Heart right ventricle (tissue), 16 donors: ENCODE results near the gene PPCS. TPM values are rescaled to one million over a fixed set of nuclear protein-coding genes. Genes with fewer than 3 reads are reported as not detected.
"Not testable (repeated sequence)": the region's sequence is repeated elsewhere in the genome, so short reads cannot be mapped to it uniquely, and the experiment has no call there.

Source experiments
- ATAC-seq, 8 donors: fragments of 200-7000 bp; cut with Tn5 transposase; one replicate each; pipeline ENCODE4 v1.9.1; 2020; ENCODE audit warnings: mild to moderate bottlenecking in 8 of 8, moderate library complexity in 8 of 8, moderate number of reproducible peaks in 1 of 8
- DNase-seq, 2 donors: peaks; one replicate each; pipeline ENCODE4 v3.0.0-alpha.2; 2020
- H3K27ac ChIP-seq, 10 donors: fragments of 200-600 bp; sonication (generic) in 2 of 10; one replicate each; pipeline versions ENCODE4 v1.5.0 to v1.8.0; 2020 to 2022; ENCODE audit warnings: mild to moderate bottlenecking in 3 of 10
- H3K27me3 ChIP-seq, 7 donors: fragments of 200-600 bp; one replicate each; pipeline ENCODE4 v1.8.0; 2021 to 2022; ENCODE audit warnings: mild to moderate bottlenecking in 2 of 7
- H3K36me3 ChIP-seq, 9 donors: fragments of 200-600 bp; sonication (generic) in 1 of 9; one replicate each; pipeline versions ENCODE4 v1.5.0 to v1.8.0; 2020 to 2022; ENCODE audit warnings: mild to moderate bottlenecking in 2 of 9
- H3K4me1 ChIP-seq, 9 donors: fragments of 200-600 bp; sonication (generic) in 1 of 9; one replicate each; pipeline versions ENCODE4 v1.5.0 to v1.8.0; 2020 to 2022; ENCODE audit warnings: mild to moderate bottlenecking in 4 of 9
- H3K4me3 ChIP-seq, 10 donors: fragments of 200-600 bp; sonication (generic) in 2 of 10; one replicate each; pipeline versions ENCODE4 v1.5.0 to v1.8.0; 2020 to 2022; ENCODE audit warnings: mild to moderate bottlenecking in 7 of 10, moderate library complexity in 2 of 10
- H3K9me3 ChIP-seq, 11 donors: fragments of 200-600 bp in 10 of 11; sonication (generic) in 2 of 11; one replicate each; pipeline versions ENCODE4 v1.5.0 to v1.8.0; 2013 to 2022; ENCODE audit warnings: mild to moderate bottlenecking in 2 of 11, control low read depth in 1 of 11, moderate library complexity in 1 of 11
- CTCF ChIP-seq, 9 donors: fragments of 200-600 bp; sonication (generic) in 2 of 9; IDR thresholded peaks; one replicate each; pipeline versions ENCODE4 v1.5.0 to v1.8.0; 2021 to 2022; ENCODE audit warnings: antibody characterized with exemption in 9 of 9, mild to moderate bottlenecking in 5 of 9, moderate library complexity in 1 of 9
- WGBS, 2 donors: extraction: QIAGEN DNeasy Blood & Tissue Kit; methylation state at CpG; one replicate each; pipeline ENCODE4 v1.1.7; 2013; ENCODE audit warnings: inconsistent platforms in 1 of 2; 5-methylcytosine and 5-hydroxymethylcytosine counted together
- intact Hi-C, 10 donors: fragments of 100-400 bp; cut with DNase I; formaldehyde crosslinking; loops; one replicate each; pipeline versions ENCODE4 v1.11.1 to v1.14.2; 2022
- polyA plus RNA-seq, 2 donors: library from polyadenylated mRNA; stranded (reverse); fragments of 200-250 nt; gene quantifications; one replicate each; pipeline ENCODE4 v1.2.3, GENCODE V29; 2013
- total RNA-seq, 10 donors: library from RNA; stranded (reverse); fragmentation: NEBNext Ultra II Directional in 3 of 10; extraction: Animal tissue kit (Norgen Biotek cat#: 25700) in 3 of 10; gene quantifications; one replicate each; pipeline versions ENCODE4 v1.2.1 to v1.2.4, GENCODE V29; 2021 to 2023
- donor health status: Arrhythmogenic right ventricular cardiomyopathy.
- donor health status: ischemic (EF 13 %, LVEDD 7.1; RV severe dilation, severe dysfunction).
- donor health status: healthy with polysubstance abuse.
- donor health status: DM: no; HTN: yes; CAD: no.
- donor health status: DM: no; HTN: no; CAD: no.
- donor health status: ischemic (EF 25% LVEDD 6.9; RV normal size, moderate dysfunction).
- donor health status: ischemic (EF 25% LVEDD 5.7; RV mildly dilated, moderate dysfunction).
- donor health status: healthy.
- donor health status: DM: yes; HTN: yes; CAD: no.
- donor health status: Ischemic cardiomyopathy.
- donor health status: ischemic (EF 35%, LVEDD 5.7; RV mildly dilated, moderate dysfunction).
- donor health status: nonischemic (EF 11% LVEDD 7.7; RV severe dilation, severe dysfunction).
- donor health status: DM: yes; HTN: yes; CAD: no.
- donor health status: PGD.
- donor health status: ischemic (EF 29% LVEDD 5.4; RV normal size, mild dysfunction).
- donor health status: nonischemic (EF 23%, LVEDD 6.1; RV moderate dilation, normal function).

The PPCS gene
- total and polyA plus RNA-seq, 12 donors: 33.2 to 50.0 (median 42.5) TPM

GRCh38 chr1:42480921-42481320 is 24.6 kb downstream of the PPCS start:
- no peak for TF ChIP-seq CTCF (IDR thresholded peaks at IDR 0.05)
- Histone ChIP-seq H3K4me1 (peaks cover 0 to 7% (median 0%) of the 10 kb centered on the region in 9 donors), H3K27ac (no peak overlapping the region), H3K27me3 (no peaks in the 10 kb centered on the region), H3K9me3 (no peaks in the 10 kb centered on the region), H3K4me3 (no peak overlapping the region), H3K36me3 (peaks cover 0 to 32% (median 7%) of the 10 kb centered on the region in 9 donors)
- WGBS, 2 donors: 98 to 100% methylated on average over 1 of the region's 1 CpG
- ATAC-seq: no peak
- intact Hi-C loops: no loop called here
- no peak for DNase-seq

- DNase-seq (no peak), ATAC-seq (no peak)
- H3K4me3 ChIP-seq: no peak overlapping the region
- TF ChIP-seq CTCF (IDR thresholded peaks at IDR 0.05): no peak
- H3K27ac ChIP-seq: no peak overlapping the region
- WGBS, 2 donors: 85 to 88% methylated on average over 2 of the region's 2 CpGs
- H3K9me3 ChIP-seq: no peaks in the 10 kb centered on the region
- no peaks in the 10 kb centered on the region for H3K27me3 ChIP-seq
- intact Hi-C loops: no loop called here
- peaks cover 0 to 7% (median 0%) of the 10 kb centered on the region in 9 donors for H3K4me1 ChIP-seq
- H3K36me3 ChIP-seq: peaks cover 0 to 32% (median 7%) of the 10 kb centered on the region in 9 donors
Observed at GRCh38 chr1:42482635-42483153, 26.4 kb downstream of the PPCS start.

GRCh38 chr1:42484382-42484781 is 28.0 kb downstream of the PPCS start:
- no peaks in the 10 kb centered on the region for H3K9me3 ChIP-seq
- H3K36me3 ChIP-seq: peaks cover 0 to 32% (median 7%) of the 10 kb centered on the region in 9 donors
- ATAC-seq: peak in 6 of 8 donors; percentile 58 to 97 (median 84)
- WGBS, 2 donors: 46 to 58% methylated on average over 2 of the region's 2 CpGs
- intact Hi-C loops: no loop called here
- peaks cover 0 to 7% (median 0%) of the 10 kb centered on the region in 9 donors for H3K4me1 ChIP-seq
- TF ChIP-seq CTCF (IDR thresholded peaks at IDR 0.05): no peak
- peak in 1 of 2 donors; percentile 16 for DNase-seq
- H3K4me3 ChIP-seq: no peak overlapping the region
- peak overlapping the region in 3 of 10 donors; percentile 17 to 66 (median 45) for H3K27ac ChIP-seq
- H3K27me3 ChIP-seq: no peaks in the 10 kb centered on the region

- H3K27ac ChIP-seq: no peak overlapping the region
- peaks cover 0 to 21% (median 0%) of the 10 kb centered on the region in 9 donors for H3K36me3 ChIP-seq
- no peaks in the 10 kb centered on the region for H3K27me3 ChIP-seq
- 98% methylated on average over 3 of the region's 3 CpGs for WGBS, 2 donors
- no peak overlapping the region for H3K4me3 ChIP-seq
- intact Hi-C loops: no loop called here
- DNase-seq (no peak), ATAC-seq (no peak)
- H3K4me1 ChIP-seq: no peaks in the 10 kb centered on the region
- TF ChIP-seq CTCF (IDR thresholded peaks at IDR 0.05): no peak
- peaks cover 0 to 8% (median 0%) of the 10 kb centered on the region in 11 donors for H3K9me3 ChIP-seq
Observed at GRCh38 chr1:42490237-42490636, 33.9 kb downstream of the PPCS start.

GRCh38 chr1:42502031-42502430 is 45.7 kb downstream of the PPCS start:
- H3K9me3 ChIP-seq: peaks cover 0 to 45% (median 24%) of the 10 kb centered on the region in 11 donors
- peaks cover 0 to 52% (median 17%) of the 10 kb centered on the region in 9 donors for H3K36me3 ChIP-seq
- H3K27me3 ChIP-seq, H3K4me1 ChIP-seq, intact Hi-C loops, DNase-seq, ATAC-seq, H3K27ac ChIP-seq, H3K4me3 ChIP-seq: not testable (repeated sequence)
- WGBS, 2 donors: 89 to 91% methylated on average over 11 of the region's 11 CpGs
